Activated CD4-positive, alpha-beta T cell treated with anti-CD3 and anti-CD28 coated beads, Interleukin-2, amount 10 ng/mL, durations not matched to agents 7 days and 5 days (primary cell): ENCODE measurements around the gene TEX22. TPM values are rescaled to one million over a fixed set of nuclear protein-coding genes. Genes with fewer than 3 reads are reported as not detected.

Experiments used
- CTCF ChIA-PET: fragments of 350-600 bp; sonication (Branson Sonifier 250); formaldehyde crosslinking; loops from one replicate; lab custom pipeline; 2021; ENCODE audit warnings: antibody characterized with exemption; lab: Charles Lee
- POLR2A ChIA-PET: fragments of 350-600 bp; sonication (Branson Sonifier 250); formaldehyde crosslinking; loops from one replicate; lab custom pipeline; 2021; ENCODE audit warnings: antibody characterized with exemption; lab: Charles Lee
- DNase-seq: peaks from one replicate; pipeline ENCODE4 v3.0.0-alpha.2; 2020
- H3K27ac Mint-ChIP-seq: one replicate; pipeline ENCODE4 v1.8.0; 2021; ENCODE audit warnings: mild to moderate bottlenecking, moderate library complexity, mixed read lengths
- H3K27me3 Mint-ChIP-seq: one replicate; pipeline ENCODE4 v1.8.0; 2021; ENCODE audit warnings: mixed read lengths
- H3K36me3 Mint-ChIP-seq: one replicate; pipeline ENCODE4 v1.8.0; 2021; ENCODE audit warnings: low read depth, mixed read lengths
- H3K4me1 Mint-ChIP-seq: one replicate; pipeline ENCODE4 v1.8.0; 2021; ENCODE audit warnings: mixed read lengths
- H3K4me3 Mint-ChIP-seq: one replicate; pipeline ENCODE4 v1.8.0; 2021; ENCODE audit warnings: mild to moderate bottlenecking, moderate library complexity, mixed read lengths
- H3K9me3 Mint-ChIP-seq: one replicate; pipeline ENCODE4 v1.8.0; 2021; ENCODE audit warnings: mixed read lengths
- total RNA-seq, 2 experiments: library from RNA; stranded (reverse); gene quantifications; one replicate each; pipeline ENCODE4 v1.2.3, GENCODE V29; 2021

The TEX22 gene
- total RNA-seq, 2 experiments from 2014 or later, result 2.8 to 3.9 TPM

DNA sequence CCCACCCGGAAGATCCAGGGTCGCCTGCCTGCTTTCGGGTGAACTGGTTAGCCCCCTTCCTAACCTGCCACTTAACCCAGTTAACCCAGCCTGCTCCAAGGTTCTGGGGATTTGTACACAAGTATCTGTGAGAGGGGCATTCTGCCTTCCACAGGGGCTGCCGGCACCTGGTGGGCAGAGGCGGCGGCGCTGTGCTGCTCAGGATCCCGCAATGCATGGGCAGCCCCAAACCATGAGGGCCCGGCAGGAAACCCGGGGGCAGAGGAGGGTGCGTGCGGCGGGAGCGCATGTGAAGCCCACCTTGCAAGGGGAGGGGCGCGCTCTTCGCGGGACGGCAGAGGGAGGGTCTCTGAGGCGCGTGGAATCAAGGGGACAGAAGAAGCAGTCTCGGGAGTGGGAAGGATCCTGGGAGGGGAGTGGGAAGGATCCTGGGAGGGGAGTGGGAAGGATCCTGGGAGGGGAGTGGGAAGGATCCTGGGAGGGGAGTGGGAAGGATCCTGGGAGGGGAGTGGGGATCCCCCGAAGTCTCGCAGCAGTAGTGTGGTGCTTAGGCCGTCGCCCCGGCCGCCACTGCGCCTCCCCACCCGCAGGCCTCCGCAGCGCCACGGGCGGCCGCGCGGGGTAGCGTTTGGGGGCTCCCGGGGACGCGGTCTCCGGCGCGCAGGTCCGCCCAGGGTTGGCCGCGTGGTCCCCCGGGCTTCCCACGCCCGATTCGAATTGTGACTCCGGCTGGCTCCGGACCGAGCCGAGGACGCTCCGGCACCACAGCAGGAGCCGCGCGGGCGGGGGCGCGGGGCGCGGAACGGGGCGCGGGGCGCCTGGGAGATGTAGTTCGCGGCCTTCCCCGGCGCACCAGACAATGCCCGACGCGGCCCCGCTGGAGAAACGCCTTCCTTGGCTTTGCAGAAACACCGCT, 16.4 kb downstream of the TEX22 start:
- no peaks in the 10 kb centered on the region for H3K9me3 Mint-ChIP-seq
- no peak overlapping the region for H3K27ac Mint-ChIP-seq
- ChIA-PET CTCF (interaction anchor here (0.7 to 1.3 kb wide), 4 partner anchors 10 to 430 kb away, joined by 3 to 6 read pairs (median 4); no protein-coding TSS in a partner anchor), POLR2A (no interaction called here)
- peaks cover 26% of the 10 kb centered on the region for H3K27me3 Mint-ChIP-seq
- peaks cover 24% of the 10 kb centered on the region for H3K4me1 Mint-ChIP-seq
- no peaks in the 10 kb centered on the region for H3K36me3 Mint-ChIP-seq
- DNase-seq, result peak; percentile 64
- peak overlapping the region; percentile 64 for H3K4me3 Mint-ChIP-seq

- H3K36me3 Mint-ChIP-seq, result no peaks in the 10 kb centered on the region
- H3K9me3 Mint-ChIP-seq, result no peaks in the 10 kb centered on the region
- H3K27me3 Mint-ChIP-seq, result peaks cover 18% of the 10 kb centered on the region
- no peak overlapping the region for H3K27ac Mint-ChIP-seq
- peaks cover 25% of the 10 kb centered on the region for H3K4me1 Mint-ChIP-seq
- ChIA-PET POLR2A (no interaction called here), CTCF (interaction anchor here (0.7 to 1.3 kb wide), 5 partner anchors 9 to 431 kb away, joined by 3 to 6 read pairs (median 3); no protein-coding TSS in a partner anchor)
- DNase-seq, result no peak
- peak overlapping the region; percentile 64 for H3K4me3 Mint-ChIP-seq
Measured at GRCh38 chr14:105415481-105416428, 17.4 kb downstream of the TEX22 start.

- CTCF ChIA-PET, result interaction anchor here (1.3 to 1.4 kb wide), 2 partner anchors 8 to 64 kb away, joined by 3 read pairs; no protein-coding TSS in a partner anchor
- Mint-ChIP-seq H3K27ac (no peak overlapping the region), H3K4me3 (no peak overlapping the region), H3K9me3 (no peaks in the 10 kb centered on the region), H3K4me1 (peaks cover 26% of the 10 kb centered on the region), H3K36me3 (no peaks in the 10 kb centered on the region), H3K27me3 (peaks cover 12% of the 10 kb centered on the region)
- DNase-seq, result no peak
- POLR2A ChIA-PET, result interaction anchor here (0.7 kb wide), 1 partner anchor 13 kb away, joined by 3 read pairs; no protein-coding TSS in a partner anchor
Measured at GRCh38 chr14:105416671-105417070, 18.3 kb downstream of the TEX22 start.

GRCh38 chr14:105417690-105418121, 19.4 kb downstream of the TEX22 start:
- H3K9me3 Mint-ChIP-seq, result no peaks in the 10 kb centered on the region
- no peaks in the 10 kb centered on the region for H3K36me3 Mint-ChIP-seq
- CTCF ChIA-PET, result interaction anchor here (0.6 to 1.5 kb wide), 3 partner anchors 10 to 63 kb away, joined by 3 read pairs; no protein-coding TSS in a partner anchor
- peaks cover 9% of the 10 kb centered on the region for H3K27me3 Mint-ChIP-seq
- H3K4me1 Mint-ChIP-seq, result peaks cover 35% of the 10 kb centered on the region
- POLR2A ChIA-PET, result no interaction called here
- H3K4me3 Mint-ChIP-seq, result no peak overlapping the region
- H3K27ac Mint-ChIP-seq, result no peak overlapping the region
- DNase-seq, result no peak

GRCh38 chr14:105418269-105419194, 20.2 kb downstream of the TEX22 start:
- no peaks in the 10 kb centered on the region for H3K9me3 Mint-ChIP-seq
- H3K4me1 Mint-ChIP-seq, result peaks cover 34% of the 10 kb centered on the region
- no peaks in the 10 kb centered on the region for H3K36me3 Mint-ChIP-seq
- CTCF ChIA-PET, result interaction anchor here (0.9 to 1.6 kb wide), 3 partner anchors 9 to 71 kb away, joined by 3 to 4 read pairs (median 3); partner anchors contain the start of gene TEX22
- POLR2A ChIA-PET, result no interaction called here
- H3K27me3 Mint-ChIP-seq, result peaks cover under 1% of the 10 kb centered on the region
- no peak for DNase-seq
- peak overlapping the region; percentile 83 for H3K27ac Mint-ChIP-seq
- peak overlapping the region; percentile 70 for H3K4me3 Mint-ChIP-seq

DNA sequence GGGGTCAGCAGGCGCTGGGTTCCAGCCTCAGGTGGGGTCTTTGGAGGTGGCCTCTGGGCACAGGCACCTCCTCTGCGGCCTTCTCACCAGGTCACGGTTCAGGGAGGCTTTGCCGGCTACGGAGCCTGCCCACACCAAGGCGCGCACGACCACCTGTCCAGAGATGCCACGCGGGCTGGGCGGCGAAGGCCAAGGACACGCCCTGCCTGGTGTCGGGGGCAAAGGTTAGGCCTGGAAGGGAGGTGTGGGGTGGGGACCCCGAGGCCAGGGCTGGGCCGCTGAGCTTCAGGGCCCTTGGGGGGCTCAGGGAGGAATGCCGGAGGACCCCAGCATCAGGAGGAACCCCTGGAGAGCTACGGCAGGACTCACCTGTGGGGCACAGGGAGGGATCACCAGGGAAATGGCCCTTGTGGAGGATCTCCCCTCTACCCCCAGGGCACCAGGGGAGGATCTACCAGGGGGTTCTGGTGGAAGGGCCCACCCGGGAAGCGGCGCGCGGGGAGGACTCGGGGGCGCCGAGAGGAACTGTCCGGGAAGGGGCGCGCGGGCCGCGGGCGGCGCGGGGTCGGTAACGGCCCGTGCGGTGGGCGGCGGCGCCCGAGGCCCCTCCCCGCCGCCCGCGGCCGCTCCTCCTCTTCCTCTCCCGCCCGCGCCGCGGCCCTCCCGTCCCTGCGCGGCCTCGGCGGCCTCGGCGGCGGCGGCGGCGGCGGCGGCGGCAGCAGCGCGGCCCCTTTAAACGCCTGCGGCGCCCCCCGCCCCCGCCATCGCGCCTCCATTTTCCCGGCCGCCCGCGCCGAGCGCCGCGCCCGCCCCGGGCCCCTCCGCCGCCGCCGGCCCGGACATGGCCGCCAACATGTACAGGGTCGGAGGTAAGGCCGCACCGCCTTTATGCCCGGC, 21.1 kb downstream of the TEX22 start, which contains the start of gene MTA1:
Gene MTA1 (plus strand): TSS at position 633 of the 897 bp plus-strand sequence. CDS start 209 bp downstream, at position 842.
- peak; percentile 43 for DNase-seq
- ChIA-PET POLR2A (no interaction called here), CTCF (interaction anchor here (0.9 to 1.6 kb wide), 3 partner anchors 8 to 70 kb away, joined by 3 to 4 read pairs (median 3); partner anchors contain the start of gene TEX22)
- Mint-ChIP-seq H3K4me3 (peak within 1 kb of the TSS; percentile 84), H3K9me3 (no peaks in the 10 kb centered on the region), H3K36me3 (no peaks in the 10 kb centered on the region), H3K4me1 (peaks cover 33% of the 10 kb centered on the region), H3K27ac (peak within 1 kb of the TSS; percentile 89), H3K27me3 (no peaks in the 10 kb centered on the region)

DNA sequence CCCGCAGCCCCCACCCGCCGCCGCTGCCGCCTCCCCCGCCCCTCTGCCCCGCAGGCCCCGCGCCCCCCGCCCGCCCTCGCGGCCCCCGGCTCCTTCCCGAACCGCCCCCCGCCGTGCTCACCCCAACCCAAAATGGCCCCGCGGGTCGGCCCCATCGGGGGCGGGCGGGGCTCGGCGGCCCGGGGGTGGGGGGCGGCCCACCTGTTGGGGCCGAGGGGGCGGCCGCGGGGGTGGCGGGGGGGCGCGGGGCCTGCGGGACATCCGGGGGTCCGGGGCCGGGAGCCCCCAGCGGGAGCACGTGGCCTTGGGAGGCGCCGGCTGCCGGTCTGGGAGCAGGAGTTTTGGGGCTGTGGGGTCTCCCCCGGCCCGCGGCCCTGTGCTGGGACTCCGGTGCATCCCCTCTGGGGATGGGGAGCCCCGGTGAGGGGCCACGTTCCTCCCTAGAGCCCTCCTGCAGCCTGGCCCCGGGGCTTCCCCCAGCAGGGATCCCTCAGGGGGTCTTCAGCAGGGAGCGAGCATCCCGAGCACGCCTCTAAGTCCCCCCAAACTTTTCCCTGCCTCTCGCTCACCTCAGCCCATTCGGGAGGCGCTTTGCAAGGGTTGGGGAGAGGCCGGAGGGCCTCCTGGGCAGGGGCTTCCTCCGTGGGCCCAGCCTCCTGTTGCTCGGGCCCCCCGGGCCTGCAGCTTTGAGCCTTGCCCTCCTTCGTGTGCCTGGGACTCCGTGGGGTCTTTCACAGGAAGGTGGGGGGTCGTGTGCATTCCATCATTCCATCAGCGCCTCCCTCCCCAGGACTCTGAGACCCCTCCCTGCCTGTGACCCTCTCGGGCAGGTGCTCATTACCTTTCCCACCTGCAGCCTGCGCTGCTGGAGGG, 22.0 kb downstream of the TEX22 start:
- no peaks in the 10 kb centered on the region for H3K27me3 Mint-ChIP-seq
- H3K4me1 Mint-ChIP-seq, result peaks cover 31% of the 10 kb centered on the region
- POLR2A ChIA-PET, result no interaction called here
- peak overlapping the region; percentile 89 for H3K27ac Mint-ChIP-seq
- CTCF ChIA-PET, result interaction anchor here (0.7 to 1.4 kb wide), 4 partner anchors 16 to 580 kb away, joined by 3 to 5 read pairs (median 4); no protein-coding TSS in a partner anchor
- DNase-seq, result no peak
- no peaks in the 10 kb centered on the region for H3K9me3 Mint-ChIP-seq
- peak overlapping the region; percentile 84 for H3K4me3 Mint-ChIP-seq
- H3K36me3 Mint-ChIP-seq, result no peaks in the 10 kb centered on the region

DNA sequence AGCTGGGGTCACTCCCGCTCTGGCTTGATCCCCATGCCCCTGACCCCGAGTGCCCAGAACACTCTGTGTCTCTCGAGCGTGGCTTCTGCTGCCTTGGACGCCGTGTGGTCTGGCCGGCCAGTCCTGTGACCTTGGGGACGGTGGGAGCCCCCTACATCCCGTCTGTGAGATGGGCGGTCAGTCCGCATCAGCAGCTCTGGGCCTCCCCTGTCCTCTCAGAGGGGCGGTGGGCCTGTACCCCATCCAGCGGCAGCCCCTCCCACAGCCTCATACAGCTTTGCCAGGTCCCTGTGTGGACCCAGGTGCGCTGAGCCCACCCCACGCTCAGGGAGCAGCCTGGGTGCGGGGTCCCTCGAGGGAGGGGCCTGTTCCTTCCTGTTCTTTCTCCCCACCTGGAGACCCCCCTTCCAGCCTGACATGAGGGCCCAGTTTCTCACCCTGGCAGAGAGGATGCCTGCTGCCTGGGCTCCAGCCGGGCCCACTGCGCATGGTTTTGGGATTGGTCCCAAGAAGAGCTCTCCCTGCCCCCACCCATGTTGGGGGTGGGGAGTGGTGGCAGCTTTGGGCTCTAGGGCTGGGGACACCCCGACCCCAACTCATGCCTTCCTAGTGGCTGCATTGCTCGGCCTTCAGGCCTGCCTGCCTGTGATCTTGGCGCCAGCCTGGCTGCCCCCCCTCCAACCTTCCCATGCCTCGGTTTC, 22.8 kb downstream of the TEX22 start:
- DNase-seq, result no peak
- Mint-ChIP-seq H3K9me3 (no peaks in the 10 kb centered on the region), H3K4me1 (peaks cover 30% of the 10 kb centered on the region), H3K27me3 (no peaks in the 10 kb centered on the region), H3K27ac (peak overlapping the region; percentile 89), H3K4me3 (peak overlapping the region; percentile 84), H3K36me3 (peaks cover 3% of the 10 kb centered on the region)
- ChIA-PET POLR2A (no interaction called here), CTCF (interaction anchor here (0.7 to 1.4 kb wide), 4 partner anchors 15 to 579 kb away, joined by 3 to 5 read pairs (median 4); no protein-coding TSS in a partner anchor)

DNA sequence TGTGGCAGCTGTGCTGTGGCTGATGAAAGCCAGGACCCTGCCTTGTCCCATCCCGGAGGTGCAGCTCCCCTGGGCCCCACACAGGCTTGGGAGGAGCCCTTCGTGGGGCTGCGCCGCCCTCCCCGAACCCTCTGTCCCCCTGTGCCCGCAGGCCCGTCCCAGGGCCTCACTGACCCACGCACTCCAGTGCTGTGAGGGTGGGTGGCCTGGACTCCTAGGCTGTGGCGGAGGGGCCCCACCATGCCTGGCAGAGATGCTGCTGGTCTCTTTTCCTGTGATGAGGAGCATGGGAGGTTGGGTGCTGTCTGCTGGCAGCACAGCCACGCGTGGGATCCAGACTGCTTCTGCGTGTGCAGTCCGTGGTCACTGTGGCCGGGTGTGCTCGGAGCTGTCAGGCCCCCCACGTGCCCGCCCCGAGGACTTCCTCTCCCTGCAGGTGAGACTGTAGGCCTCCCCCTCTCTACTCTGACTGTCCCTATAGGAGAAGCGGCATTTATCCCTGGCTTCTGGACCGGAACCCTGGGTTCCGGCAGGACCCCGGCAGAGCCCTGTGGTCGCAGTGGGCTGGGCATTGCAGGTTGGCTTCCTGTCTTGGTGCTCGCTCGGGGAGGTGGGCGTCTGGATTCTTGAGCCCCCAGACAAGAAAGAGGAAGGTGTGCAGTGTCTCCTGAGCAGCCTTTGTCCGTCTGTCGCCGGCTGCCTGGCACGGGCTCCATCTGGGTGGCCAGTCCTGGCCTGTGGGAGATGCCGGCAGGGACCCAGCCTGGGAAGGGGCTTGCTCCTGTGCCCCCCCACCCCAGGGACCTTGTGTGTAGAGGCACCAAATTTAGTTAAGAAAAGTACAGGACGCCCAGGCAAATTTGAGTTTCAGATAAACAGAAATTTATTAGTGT, 23.6 kb downstream of the TEX22 start:
- ChIA-PET CTCF (interaction anchor here (1.1 to 1.4 kb wide), 2 partner anchors 18 to 68 kb away, joined by 4 to 5 read pairs; no protein-coding TSS in a partner anchor), POLR2A (no interaction called here)
- Mint-ChIP-seq H3K9me3 (no peaks in the 10 kb centered on the region), H3K4me1 (peaks cover 30% of the 10 kb centered on the region), H3K27me3 (no peaks in the 10 kb centered on the region), H3K27ac (peak overlapping the region; percentile 89), H3K4me3 (peak overlapping the region; percentile 84), H3K36me3 (peaks cover 12% of the 10 kb centered on the region)
- DNase-seq, result no peak
